ENCODE results near the gene MAD2L2. TPM values are rescaled to one million over a fixed set of nuclear protein-coding genes. Genes with fewer than 3 reads are reported as not detected.
A peak's percentile ranks its signal among the peaks of the same experiment; 100 is the strongest.

MAD2L2 gene
- total and polyA plus RNA-seq, 9 of the 15 experiments (the other 6 are each of a cell fraction or from before 2014, with no cell fraction given), result 12.4 to 286 (median 143) TPM

DNA sequence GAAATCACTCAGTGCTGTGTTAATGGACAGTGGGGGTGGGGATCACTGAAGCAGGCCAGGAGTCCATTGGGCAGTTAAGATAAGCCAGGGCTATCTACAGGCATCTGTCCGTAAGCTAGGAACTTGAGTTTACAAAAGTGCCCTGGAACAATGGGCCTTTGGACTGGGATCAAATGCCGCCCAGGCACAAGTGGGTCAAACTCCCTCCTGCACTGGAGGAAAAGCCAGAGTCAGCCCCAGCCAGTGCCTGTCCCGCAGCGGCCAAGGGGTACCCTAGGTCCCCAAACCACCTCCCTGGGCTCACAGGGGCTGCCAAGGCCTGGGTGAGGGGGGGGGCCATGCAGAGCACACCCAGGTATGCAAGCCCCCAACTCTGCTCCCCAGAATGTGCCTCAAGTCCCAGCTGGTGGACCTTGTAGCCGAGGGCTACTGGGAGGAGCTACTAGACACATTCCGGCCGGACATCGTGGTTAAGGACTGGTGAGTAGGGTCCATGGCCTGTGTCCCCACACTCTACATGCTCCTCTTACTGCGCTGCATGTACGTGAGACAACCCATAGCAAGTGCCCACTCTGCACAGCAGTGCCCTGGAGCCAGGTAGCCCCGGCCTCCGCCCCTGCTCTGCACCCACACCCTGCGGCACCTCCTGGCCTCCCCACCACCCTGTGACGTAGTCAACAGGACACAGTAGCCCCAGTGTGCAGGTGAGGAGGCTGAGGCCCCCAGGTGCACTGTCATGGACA, 9.2 kb downstream of the MAD2L2 start (continued):
- TF ChIP-seq, protein P1, sequence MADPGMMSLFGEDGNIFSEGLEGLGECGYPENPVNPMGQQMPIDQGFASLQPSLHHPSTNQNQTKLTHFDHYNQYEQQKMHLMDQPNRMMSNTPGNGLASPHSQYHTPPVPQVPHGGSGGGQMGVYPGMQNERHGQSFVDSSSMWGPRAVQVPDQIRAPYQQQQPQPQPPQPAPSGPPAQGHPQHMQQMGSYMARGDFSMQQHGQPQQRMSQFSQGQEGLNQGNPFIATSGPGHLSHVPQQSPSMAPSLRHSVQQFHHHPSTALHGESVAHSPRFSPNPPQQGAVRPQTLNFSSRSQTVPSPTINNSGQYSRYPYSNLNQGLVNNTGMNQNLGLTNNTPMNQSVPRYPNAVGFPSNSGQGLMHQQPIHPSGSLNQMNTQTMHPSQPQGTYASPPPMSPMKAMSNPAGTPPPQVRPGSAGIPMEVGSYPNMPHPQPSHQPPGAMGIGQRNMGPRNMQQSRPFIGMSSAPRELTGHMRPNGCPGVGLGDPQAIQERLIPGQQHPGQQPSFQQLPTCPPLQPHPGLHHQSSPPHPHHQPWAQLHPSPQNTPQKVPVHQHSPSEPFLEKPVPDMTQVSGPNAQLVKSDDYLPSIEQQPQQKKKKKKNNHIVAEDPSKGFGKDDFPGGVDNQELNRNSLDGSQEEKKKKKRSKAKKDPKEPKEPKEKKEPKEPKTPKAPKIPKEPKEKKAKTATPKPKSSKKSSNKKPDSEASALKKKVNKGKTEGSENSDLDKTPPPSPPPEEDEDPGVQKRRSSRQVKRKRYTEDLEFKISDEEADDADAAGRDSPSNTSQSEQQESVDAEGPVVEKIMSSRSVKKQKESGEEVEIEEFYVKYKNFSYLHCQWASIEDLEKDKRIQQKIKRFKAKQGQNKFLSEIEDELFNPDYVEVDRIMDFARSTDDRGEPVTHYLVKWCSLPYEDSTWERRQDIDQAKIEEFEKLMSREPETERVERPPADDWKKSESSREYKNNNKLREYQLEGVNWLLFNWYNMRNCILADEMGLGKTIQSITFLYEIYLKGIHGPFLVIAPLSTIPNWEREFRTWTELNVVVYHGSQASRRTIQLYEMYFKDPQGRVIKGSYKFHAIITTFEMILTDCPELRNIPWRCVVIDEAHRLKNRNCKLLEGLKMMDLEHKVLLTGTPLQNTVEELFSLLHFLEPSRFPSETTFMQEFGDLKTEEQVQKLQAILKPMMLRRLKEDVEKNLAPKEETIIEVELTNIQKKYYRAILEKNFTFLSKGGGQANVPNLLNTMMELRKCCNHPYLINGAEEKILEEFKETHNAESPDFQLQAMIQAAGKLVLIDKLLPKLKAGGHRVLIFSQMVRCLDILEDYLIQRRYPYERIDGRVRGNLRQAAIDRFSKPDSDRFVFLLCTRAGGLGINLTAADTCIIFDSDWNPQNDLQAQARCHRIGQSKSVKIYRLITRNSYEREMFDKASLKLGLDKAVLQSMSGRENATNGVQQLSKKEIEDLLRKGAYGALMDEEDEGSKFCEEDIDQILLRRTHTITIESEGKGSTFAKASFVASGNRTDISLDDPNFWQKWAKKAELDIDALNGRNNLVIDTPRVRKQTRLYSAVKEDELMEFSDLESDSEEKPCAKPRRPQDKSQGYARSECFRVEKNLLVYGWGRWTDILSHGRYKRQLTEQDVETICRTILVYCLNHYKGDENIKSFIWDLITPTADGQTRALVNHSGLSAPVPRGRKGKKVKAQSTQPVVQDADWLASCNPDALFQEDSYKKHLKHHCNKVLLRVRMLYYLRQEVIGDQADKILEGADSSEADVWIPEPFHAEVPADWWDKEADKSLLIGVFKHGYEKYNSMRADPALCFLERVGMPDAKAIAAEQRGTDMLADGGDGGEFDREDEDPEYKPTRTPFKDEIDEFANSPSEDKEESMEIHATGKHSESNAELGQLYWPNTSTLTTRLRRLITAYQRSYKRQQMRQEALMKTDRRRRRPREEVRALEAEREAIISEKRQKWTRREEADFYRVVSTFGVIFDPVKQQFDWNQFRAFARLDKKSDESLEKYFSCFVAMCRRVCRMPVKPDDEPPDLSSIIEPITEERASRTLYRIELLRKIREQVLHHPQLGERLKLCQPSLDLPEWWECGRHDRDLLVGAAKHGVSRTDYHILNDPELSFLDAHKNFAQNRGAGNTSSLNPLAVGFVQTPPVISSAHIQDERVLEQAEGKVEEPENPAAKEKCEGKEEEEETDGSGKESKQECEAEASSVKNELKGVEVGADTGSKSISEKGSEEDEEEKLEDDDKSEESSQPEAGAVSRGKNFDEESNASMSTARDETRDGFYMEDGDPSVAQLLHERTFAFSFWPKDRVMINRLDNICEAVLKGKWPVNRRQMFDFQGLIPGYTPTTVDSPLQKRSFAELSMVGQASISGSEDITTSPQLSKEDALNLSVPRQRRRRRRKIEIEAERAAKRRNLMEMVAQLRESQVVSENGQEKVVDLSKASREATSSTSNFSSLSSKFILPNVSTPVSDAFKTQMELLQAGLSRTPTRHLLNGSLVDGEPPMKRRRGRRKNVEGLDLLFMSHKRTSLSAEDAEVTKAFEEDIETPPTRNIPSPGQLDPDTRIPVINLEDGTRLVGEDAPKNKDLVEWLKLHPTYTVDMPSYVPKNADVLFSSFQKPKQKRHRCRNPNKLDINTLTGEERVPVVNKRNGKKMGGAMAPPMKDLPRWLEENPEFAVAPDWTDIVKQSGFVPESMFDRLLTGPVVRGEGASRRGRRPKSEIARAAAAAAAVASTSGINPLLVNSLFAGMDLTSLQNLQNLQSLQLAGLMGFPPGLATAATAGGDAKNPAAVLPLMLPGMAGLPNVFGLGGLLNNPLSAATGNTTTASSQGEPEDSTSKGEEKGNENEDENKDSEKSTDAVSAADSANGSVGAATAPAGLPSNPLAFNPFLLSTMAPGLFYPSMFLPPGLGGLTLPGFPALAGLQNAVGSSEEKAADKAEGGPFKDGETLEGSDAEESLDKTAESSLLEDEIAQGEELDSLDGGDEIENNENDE (IDR thresholded peaks at IDR 0.05; ENCODE audit: low read depth, low read length), result no peak
- no peak for TF ChIP-seq SRSF3 (IDR thresholded peaks at IDR 0.05; ENCODE audit: insufficient read depth, low read length)
- no peak for TF ChIP-seq KDM4B (IDR thresholded peaks at IDR 0.05; ENCODE audit: borderline replicate concordance in 2 of 2, low read depth in 1 of 2)
- TF ChIP-seq TAF7 (tag; IDR thresholded peaks at IDR 0.05), result no peak
- TF ChIP-seq FOXM1 (IDR thresholded peaks at IDR 0.05; ENCODE audit: low read depth), result peak; percentile 77; the same call in 1 of the 2 replicates
- TF ChIP-seq FOXM1 (CRISPR knock-in tag; IDR thresholded peaks at IDR 0.05; ENCODE audit: low read depth), result no peak
- TF ChIP-seq, protein P2, sequence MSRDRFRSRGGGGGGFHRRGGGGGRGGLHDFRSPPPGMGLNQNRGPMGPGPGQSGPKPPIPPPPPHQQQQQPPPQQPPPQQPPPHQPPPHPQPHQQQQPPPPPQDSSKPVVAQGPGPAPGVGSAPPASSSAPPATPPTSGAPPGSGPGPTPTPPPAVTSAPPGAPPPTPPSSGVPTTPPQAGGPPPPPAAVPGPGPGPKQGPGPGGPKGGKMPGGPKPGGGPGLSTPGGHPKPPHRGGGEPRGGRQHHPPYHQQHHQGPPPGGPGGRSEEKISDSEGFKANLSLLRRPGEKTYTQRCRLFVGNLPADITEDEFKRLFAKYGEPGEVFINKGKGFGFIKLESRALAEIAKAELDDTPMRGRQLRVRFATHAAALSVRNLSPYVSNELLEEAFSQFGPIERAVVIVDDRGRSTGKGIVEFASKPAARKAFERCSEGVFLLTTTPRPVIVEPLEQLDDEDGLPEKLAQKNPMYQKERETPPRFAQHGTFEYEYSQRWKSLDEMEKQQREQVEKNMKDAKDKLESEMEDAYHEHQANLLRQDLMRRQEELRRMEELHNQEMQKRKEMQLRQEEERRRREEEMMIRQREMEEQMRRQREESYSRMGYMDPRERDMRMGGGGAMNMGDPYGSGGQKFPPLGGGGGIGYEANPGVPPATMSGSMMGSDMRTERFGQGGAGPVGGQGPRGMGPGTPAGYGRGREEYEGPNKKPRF (IDR thresholded peaks at IDR 0.05; ENCODE audit: low read depth, low read length), result no peak
- TF ChIP-seq HMG20B (CRISPR knock-in tag; IDR thresholded peaks at IDR 0.05), result 0 out of 2 replicates have a peak, but pooled peaks have one; percentile 58
- no peak for TF ChIP-seq DACH1 (IDR thresholded peaks at IDR 0.05; ENCODE audit: partially characterized antibody)
- no peak for TF ChIP-seq CHD4 (IDR thresholded peaks at IDR 0.05; ENCODE audit: insufficient read depth, insufficient replicate concordance, low read depth, low read length, poor library complexity, severe bottlenecking)
- 0 out of 2 replicates have a peak, but pooled peaks have one; percentile 17 for TF ChIP-seq SPI1 (IDR thresholded peaks at IDR 0.05; ENCODE audit: borderline replicate concordance, low read depth, low read length)
- TF ChIP-seq, protein P3, sequence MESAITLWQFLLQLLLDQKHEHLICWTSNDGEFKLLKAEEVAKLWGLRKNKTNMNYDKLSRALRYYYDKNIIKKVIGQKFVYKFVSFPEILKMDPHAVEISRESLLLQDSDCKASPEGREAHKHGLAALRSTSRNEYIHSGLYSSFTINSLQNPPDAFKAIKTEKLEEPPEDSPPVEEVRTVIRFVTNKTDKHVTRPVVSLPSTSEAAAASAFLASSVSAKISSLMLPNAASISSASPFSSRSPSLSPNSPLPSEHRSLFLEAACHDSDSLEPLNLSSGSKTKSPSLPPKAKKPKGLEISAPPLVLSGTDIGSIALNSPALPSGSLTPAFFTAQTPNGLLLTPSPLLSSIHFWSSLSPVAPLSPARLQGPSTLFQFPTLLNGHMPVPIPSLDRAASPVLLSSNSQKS (CRISPR knock-in tag; IDR thresholded peaks at IDR 0.05), result no peak
